Liver (tissue), 9 donors: Measurements from ENCODE around the gene PLB1. TPM values are rescaled to one million over a fixed set of nuclear protein-coding genes. Genes with fewer than 3 reads are reported as not detected.
A peak's percentile ranks its signal among the peaks of the same experiment; 100 is the strongest.

Experiments
- DNase-seq: peaks from one replicate; pipeline ENCODE4 v3.0.0-alpha.2; 2017; ENCODE audit warnings: low spot score
- H3K27ac ChIP-seq, 2 donors: one replicate each; pipeline ENCODE4 v1.7.0; 2013; ENCODE audit warnings: inconsistent platforms in 2 of 2, low read length in 2 of 2, control low read depth in 1 of 2, low read depth in 1 of 2, mild to moderate bottlenecking in 1 of 2
- H3K27me3 ChIP-seq, 4 donors: one replicate each; pipeline versions ENCODE4 v1.6.1 to v1.7.0; 2013; ENCODE audit warnings: low read length in 3 of 4, inconsistent platforms in 1 of 4, mild to moderate bottlenecking in 1 of 4, moderate library complexity in 1 of 4; ENCODE audit not compliant: control insufficient read depth in 4 of 4, insufficient read depth in 4 of 4
- H3K36me3 ChIP-seq, 4 donors: one replicate each; pipeline versions ENCODE4 v1.6.1 to v1.7.0; 2013; ENCODE audit warnings: low read length in 3 of 4, mild to moderate bottlenecking in 3 of 4, low read depth in 1 of 4, moderate library complexity in 1 of 4; ENCODE audit not compliant: control insufficient read depth in 4 of 4, insufficient read depth in 3 of 4
- H3K4me1 ChIP-seq, 4 donors: one replicate each; pipeline versions ENCODE4 v1.6.1 to v1.7.0; 2013; ENCODE audit warnings: low read length in 3 of 4, mild to moderate bottlenecking in 3 of 4, moderate library complexity in 1 of 4; ENCODE audit not compliant: control insufficient read depth in 4 of 4, insufficient read depth in 4 of 4
- H3K4me3 ChIP-seq, 3 donors: one replicate each; pipeline versions ENCODE4 v1.6.1 to v1.7.0; 2013; ENCODE audit warnings: low read length in 3 of 3, control low read depth in 1 of 3, low read depth in 1 of 3, mild to moderate bottlenecking in 1 of 3
- H3K9ac ChIP-seq, 2 donors: one replicate each; pipeline ENCODE4 v1.7.0; 2013; ENCODE audit warnings: low read length in 2 of 2, mild to moderate bottlenecking in 2 of 2, moderate library complexity in 2 of 2, control low read depth in 1 of 2, low read depth in 1 of 2
- H3K9me3 ChIP-seq, 4 donors: one replicate each; pipeline versions ENCODE4 v1.6.1 to v1.7.0; 2013; ENCODE audit warnings: low read length in 3 of 4; ENCODE audit not compliant: control insufficient read depth in 4 of 4
- ATF3 ChIP-seq: IDR thresholded peaks from 2 replicates; pipeline ENCODE4 v1.6.1; 2016; ENCODE audit warnings: antibody characterized with exemption
- CTCF ChIP-seq: fragments of 150-350 bp; IDR thresholded peaks from 2 replicates; pipeline ENCODE4 v1.5.1; 2017; ENCODE audit warnings: improper control_type of control experiment, low read depth, low read length; ENCODE audit not compliant: missing input control
- EGR1 ChIP-seq, 2 donors: IDR thresholded peaks; 2 replicates each; pipeline ENCODE4 v1.6.1; 2016 to 2018; ENCODE audit warnings: antibody characterized with exemption in 2 of 2, low read depth in 2 of 2
- FOXA2 ChIP-seq: IDR thresholded peaks from 2 replicates; pipeline ENCODE4 v1.6.1; 2016; ENCODE audit warnings: antibody characterized with exemption
- GABPA ChIP-seq, 2 donors: IDR thresholded peaks in 1 of 2; conservative IDR thresholded peaks in 1 of 2; 2 replicates each; pipeline ENCODE4 v1.6.1; 2016; ENCODE audit warnings: antibody characterized with exemption in 2 of 2, mild to moderate bottlenecking in 1 of 2, moderate library complexity in 1 of 2
- HNF4A ChIP-seq, 2 donors: conservative IDR thresholded peaks; 2 replicates each; pipeline ENCODE4 v1.6.1; 2016; ENCODE audit warnings: antibody characterized with exemption in 2 of 2, mild to moderate bottlenecking in 2 of 2
- JUND ChIP-seq, 2 donors: IDR thresholded peaks; 2 replicates each; pipeline ENCODE4 v1.6.1; 2016; ENCODE audit warnings: antibody characterized with exemption in 2 of 2
- RAD21 ChIP-seq, 2 donors: IDR thresholded peaks; 2 replicates each; pipeline ENCODE4 v1.6.1; 2016; ENCODE audit warnings: antibody characterized with exemption in 2 of 2, mild to moderate bottlenecking in 2 of 2
- REST ChIP-seq: IDR thresholded peaks from 2 replicates; pipeline ENCODE4 v1.6.1; 2016; ENCODE audit warnings: antibody characterized with exemption, mild to moderate bottlenecking
- RXRA ChIP-seq, 2 donors: IDR thresholded peaks; 2 replicates each; pipeline ENCODE4 v1.6.1; 2017 to 2018; ENCODE audit warnings: antibody characterized with exemption in 2 of 2, mild to moderate bottlenecking in 1 of 2
- SP1 ChIP-seq: IDR thresholded peaks from 2 replicates; pipeline ENCODE4 v1.6.1; 2018; ENCODE audit warnings: antibody characterized with exemption, mild to moderate bottlenecking
- TAF1 ChIP-seq: conservative IDR thresholded peaks from 2 replicates; pipeline ENCODE4 v1.6.1; 2016; ENCODE audit warnings: antibody characterized with exemption, mild to moderate bottlenecking
- YY1 ChIP-seq: IDR thresholded peaks from 2 replicates; pipeline ENCODE4 v1.6.1; 2016; ENCODE audit warnings: antibody characterized with exemption, mild to moderate bottlenecking
- ZBTB33 ChIP-seq: IDR thresholded peaks from 2 replicates; pipeline ENCODE4 v1.6.1; 2016; ENCODE audit warnings: antibody characterized with exemption
- WGBS: extraction: QIAGEN DNeasy Blood & Tissue Kit; methylation state at CpG from one replicate; pipeline ENCODE4 v1.1.7; 2013; 5-methylcytosine and 5-hydroxymethylcytosine counted together
- polyA plus RNA-seq, 2 donors: library from polyadenylated mRNA; stranded (reverse) in 1 of 2; unstranded in 1 of 2; fragments of 200-250 nt in 1 of 2; fragments of >200 nt in 1 of 2; fragmentation: Nextera tagmentation in 1 of 2; extraction: Ambion mirVana in 1 of 2; gene quantifications; one replicate each; pipeline versions ENCODE4 v1.2.1 to v1.2.3, GENCODE V29; 2013 to 2015
- total RNA-seq, 2 donors: library from RNA; depleted of rRNA; stranded (reverse); fragments of >200 nt; gene quantifications; one replicate each; pipeline ENCODE4 v1.2.3, GENCODE V29; 2014
- donor health status: healthy.
- donor health status: healthy.
- donor health status: healthy.
- donor health status: healthy.
- donor health status: healthy.

Gene PLB1
- total and polyA plus RNA-seq, 4 donors, result 0.58 to 4.5 (median 1.6) TPM

- Histone ChIP-seq H3K4me1 (no peaks in the 10 kb centered on the region), H3K27ac (no peak overlapping the region), H3K27me3 (no peaks in the 10 kb centered on the region), H3K36me3 (no peaks in the 10 kb centered on the region), H3K4me3 (no peak overlapping the region), H3K9me3 (no peaks in the 10 kb centered on the region), H3K9ac (no peak overlapping the region)
- WGBS, result 89% methylated on average over 5 of the region's 5 CpGs
- DNase-seq, result no peak
- TF ChIP-seq FOXA2, result no peak
- TF ChIP-seq SP1, result no peak
- TF ChIP-seq TAF1, result no peak
- no peak for TF ChIP-seq JUND (IDR thresholded peaks at IDR 0.05)
- TF ChIP-seq RXRA (IDR thresholded peaks at IDR 0.05), result no peak
- TF ChIP-seq RAD21 (IDR thresholded peaks at IDR 0.05), result no peak
- TF ChIP-seq EGR1 (IDR thresholded peaks at IDR 0.05; ENCODE audit: low read depth in 2 of 2), result no peak
Observed at GRCh38 chr2:28558158-28558820, 62.4 kb downstream of the PLB1 start.

GRCh38 chr2:28558918-28559317, 63.1 kb downstream of the PLB1 start:
- H3K9me3 ChIP-seq, result no peaks in the 10 kb centered on the region
- H3K4me1 ChIP-seq, result no peaks in the 10 kb centered on the region
- no peak for DNase-seq
- H3K27me3 ChIP-seq, result no peaks in the 10 kb centered on the region
- TF ChIP-seq HNF4A (conservative IDR thresholded peaks at IDR 0.05) (peak in 1 of 2 donors; percentile 20), ATF3 (no peak)
- no peaks in the 10 kb centered on the region for H3K36me3 ChIP-seq
- H3K4me3 ChIP-seq, result no peak overlapping the region
- no peak overlapping the region for H3K9ac ChIP-seq
- 44% methylated on average over 4 of the region's 4 CpGs for WGBS
- H3K27ac ChIP-seq, result no peak overlapping the region

GRCh38 chr2:28563869-28564268, 68.0 kb downstream of the PLB1 start:
- Histone ChIP-seq H3K27me3 (no peaks in the 10 kb centered on the region), H3K4me1 (peaks cover 0 to 6% (median 4%) of the 10 kb centered on the region in 4 donors), H3K36me3 (no peaks in the 10 kb centered on the region), H3K9ac (no peak overlapping the region), H3K4me3 (no peak overlapping the region), H3K27ac (no peak overlapping the region), H3K9me3 (no peaks in the 10 kb centered on the region)
- DNase-seq, result no peak
- 89% methylated on average over 1 of the region's 1 CpG for WGBS
- TF ChIP-seq EGR1 (IDR thresholded peaks at IDR 0.05; ENCODE audit: low read depth in 2 of 2) (no peak), HNF4A (conservative IDR thresholded peaks at IDR 0.05) (no peak), RXRA (IDR thresholded peaks at IDR 0.05) (no peak), SP1 (no peak), GABPA (IDR thresholded peaks at IDR 0.05 in 1 of 2, conservative IDR thresholded peaks at IDR 0.05 in 1 of 2) (no peak), FOXA2 (no peak)

GRCh38 chr2:28564346-28564745, 68.5 kb downstream of the PLB1 start:
- no peak for DNase-seq
- H3K9me3 ChIP-seq, result no peaks in the 10 kb centered on the region
- TF ChIP-seq CTCF, result no peak
- no peak for TF ChIP-seq ZBTB33
- no peak for TF ChIP-seq GABPA (IDR thresholded peaks at IDR 0.05 in 1 of 2, conservative IDR thresholded peaks at IDR 0.05 in 1 of 2)
- no peak for TF ChIP-seq FOXA2
- no peak for TF ChIP-seq YY1
- TF ChIP-seq EGR1 (IDR thresholded peaks at IDR 0.05; ENCODE audit: low read depth in 2 of 2), result no peak
- no peak for TF ChIP-seq JUND (IDR thresholded peaks at IDR 0.05)
- TF ChIP-seq REST, result no peak
- 96% methylated on average over 4 of the region's 4 CpGs for WGBS
- no peak overlapping the region for H3K9ac ChIP-seq
- H3K27me3 ChIP-seq, result no peaks in the 10 kb centered on the region
- H3K4me3 ChIP-seq, result no peak overlapping the region
- H3K36me3 ChIP-seq, result no peaks in the 10 kb centered on the region
- peaks cover 0 to 6% (median 4%) of the 10 kb centered on the region in 4 donors for H3K4me1 ChIP-seq
- H3K27ac ChIP-seq, result no peak overlapping the region
